ENCODE results near the gene WBP1. TPM values are rescaled to one million over a fixed set of nuclear protein-coding genes. Genes with fewer than 3 reads are reported as not detected.

WBP1 gene
- total RNA-seq, 4 donors from 2014 or later, result 40.0 to 56.4 (median 47.2) TPM

DNA sequence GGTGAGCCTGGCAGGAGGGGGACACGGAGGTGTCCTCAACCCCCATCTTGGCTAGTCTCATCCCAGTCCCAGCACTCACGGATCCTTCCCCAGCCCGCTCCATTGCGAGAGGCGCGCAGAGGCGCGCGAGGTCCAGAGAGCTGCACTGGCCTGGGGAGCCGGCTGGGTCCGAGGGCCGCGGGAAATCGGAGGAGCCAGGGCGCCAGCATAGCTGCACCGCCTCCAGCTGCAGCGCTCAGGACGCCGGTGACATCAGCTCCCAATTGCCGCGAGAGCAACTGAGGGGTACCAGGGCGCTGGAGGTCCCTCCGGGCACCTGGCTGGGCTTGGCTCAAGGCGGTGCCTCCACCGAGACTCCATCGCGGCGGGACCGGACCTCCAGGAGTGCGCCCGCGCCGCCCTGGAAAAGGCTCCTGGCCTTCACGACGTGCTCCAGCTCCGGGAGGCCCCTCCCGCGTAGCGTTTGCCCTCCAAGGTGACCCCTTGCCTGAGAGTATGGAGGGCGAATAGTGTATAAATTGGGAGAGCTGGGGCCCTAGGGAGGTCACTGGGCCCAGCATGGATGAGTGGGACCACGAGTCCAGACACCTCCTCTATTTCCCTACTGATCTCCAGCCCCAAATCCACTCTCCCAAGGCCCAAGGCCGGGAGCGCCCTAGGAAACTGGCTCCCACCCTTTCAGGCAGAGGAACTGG lies 22.0 kb upstream of the WBP1 start:
- H3K4me1 ChIP-seq, result peaks cover 20 to 51% (median 44%) of the 10 kb centered on the region in 4 donors
- no peaks in the 10 kb centered on the region for H3K9me3 ChIP-seq
- H3K27me3 ChIP-seq, result peaks cover 0 to 3% (median 1%) of the 10 kb centered on the region in 4 donors
- intact Hi-C loops (cut with DNase I), result no loop called here
- peak overlapping the region in 2 of 4 donors; percentile 44 to 46 for H3K27ac ChIP-seq (replicated peaks in 1 of 4)
- H3K36me3 ChIP-seq, result peaks cover 8 to 18% (median 15%) of the 10 kb centered on the region in 4 donors
- 77% methylated on average over 24 of the region's 43 CpGs for WGBS
- H3K4me3 ChIP-seq, result peak overlapping the region; percentile 10 to 19 (median 16)
- TF ChIP-seq EP300 (IDR thresholded peaks at IDR 0.05) (no peak), POLR2AphosphoS5 (IDR thresholded peaks at IDR 0.05) (no peak), POLR2A (IDR thresholded peaks at IDR 0.05; ENCODE audit: low read depth) (no peak)
- TF ChIP-seq, protein P1, sequence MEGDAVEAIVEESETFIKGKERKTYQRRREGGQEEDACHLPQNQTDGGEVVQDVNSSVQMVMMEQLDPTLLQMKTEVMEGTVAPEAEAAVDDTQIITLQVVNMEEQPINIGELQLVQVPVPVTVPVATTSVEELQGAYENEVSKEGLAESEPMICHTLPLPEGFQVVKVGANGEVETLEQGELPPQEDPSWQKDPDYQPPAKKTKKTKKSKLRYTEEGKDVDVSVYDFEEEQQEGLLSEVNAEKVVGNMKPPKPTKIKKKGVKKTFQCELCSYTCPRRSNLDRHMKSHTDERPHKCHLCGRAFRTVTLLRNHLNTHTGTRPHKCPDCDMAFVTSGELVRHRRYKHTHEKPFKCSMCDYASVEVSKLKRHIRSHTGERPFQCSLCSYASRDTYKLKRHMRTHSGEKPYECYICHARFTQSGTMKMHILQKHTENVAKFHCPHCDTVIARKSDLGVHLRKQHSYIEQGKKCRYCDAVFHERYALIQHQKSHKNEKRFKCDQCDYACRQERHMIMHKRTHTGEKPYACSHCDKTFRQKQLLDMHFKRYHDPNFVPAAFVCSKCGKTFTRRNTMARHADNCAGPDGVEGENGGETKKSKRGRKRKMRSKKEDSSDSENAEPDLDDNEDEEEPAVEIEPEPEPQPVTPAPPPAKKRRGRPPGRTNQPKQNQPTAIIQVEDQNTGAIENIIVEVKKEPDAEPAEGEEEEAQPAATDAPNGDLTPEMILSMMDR (IDR thresholded peaks at IDR 0.05), result no peak
- DNase-seq (ENCODE audit: extremely low spot score), result no peak

DNA sequence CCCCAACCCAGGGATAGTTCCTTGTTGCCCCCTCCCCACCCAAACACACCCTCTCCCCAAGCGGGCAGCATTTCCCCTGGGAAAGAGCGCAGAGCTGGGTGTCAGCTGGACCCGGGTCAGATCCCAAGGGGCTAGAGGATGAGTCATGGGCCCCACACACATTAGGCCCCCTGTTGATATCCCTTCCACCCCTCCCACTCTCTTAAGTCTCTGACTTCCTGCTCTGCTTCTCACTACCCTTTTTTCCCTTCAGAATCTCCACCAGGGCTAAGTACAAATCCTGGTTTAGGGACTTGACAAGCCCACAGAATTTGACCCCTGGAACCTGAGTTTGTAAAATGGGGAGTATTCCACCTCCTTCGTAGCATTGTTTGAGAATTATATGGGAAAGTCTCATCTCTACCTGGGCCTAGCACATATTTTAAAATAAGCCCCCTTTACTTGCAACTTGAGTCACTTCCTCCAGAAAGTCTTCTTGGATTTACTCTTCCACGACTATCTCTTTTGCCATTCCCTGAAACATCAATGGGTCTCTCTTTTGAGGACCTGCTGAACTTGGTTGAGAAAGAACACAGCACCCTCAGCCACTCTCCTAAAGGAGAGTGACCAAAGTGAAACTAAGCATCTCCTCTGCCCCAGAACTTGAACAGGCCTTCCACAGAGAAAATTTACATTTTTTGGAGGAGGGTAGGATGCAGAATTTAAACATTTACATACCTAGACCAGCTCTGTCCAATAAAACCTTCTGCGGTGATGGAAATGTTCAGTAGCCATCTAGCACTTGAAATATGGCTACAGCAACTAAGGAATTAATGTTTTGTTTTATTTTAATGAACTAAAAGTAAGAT lies 21.2 kb upstream of the WBP1 start:
- TF ChIP-seq POLR2A (IDR thresholded peaks at IDR 0.05; ENCODE audit: low read depth) (no peak), EP300 (IDR thresholded peaks at IDR 0.05) (no peak), POLR2AphosphoS5 (IDR thresholded peaks at IDR 0.05) (no peak)
- TF ChIP-seq, protein P1 (IDR thresholded peaks at IDR 0.05), result no peak
- Histone ChIP-seq H3K27ac (replicated peaks in 1 of 4) (peak overlapping the region in 2 of 4 donors; percentile 44 to 46), H3K4me1 (peaks cover 26 to 60% (median 52%) of the 10 kb centered on the region in 4 donors), H3K4me3 (peak overlapping the region in 3 of 4 donors; percentile 10 to 18 (median 15)), H3K27me3 (peaks cover 0 to 11% (median 5%) of the 10 kb centered on the region in 4 donors), H3K9me3 (no peaks in the 10 kb centered on the region), H3K36me3 (peaks cover under 1 to 10% (median 7%) of the 10 kb centered on the region in 4 donors)
- intact Hi-C loops (cut with DNase I), result no loop called here
- no peak for DNase-seq (ENCODE audit: extremely low spot score)
- 64% methylated on average over 6 of the region's 6 CpGs for WGBS

DNA sequence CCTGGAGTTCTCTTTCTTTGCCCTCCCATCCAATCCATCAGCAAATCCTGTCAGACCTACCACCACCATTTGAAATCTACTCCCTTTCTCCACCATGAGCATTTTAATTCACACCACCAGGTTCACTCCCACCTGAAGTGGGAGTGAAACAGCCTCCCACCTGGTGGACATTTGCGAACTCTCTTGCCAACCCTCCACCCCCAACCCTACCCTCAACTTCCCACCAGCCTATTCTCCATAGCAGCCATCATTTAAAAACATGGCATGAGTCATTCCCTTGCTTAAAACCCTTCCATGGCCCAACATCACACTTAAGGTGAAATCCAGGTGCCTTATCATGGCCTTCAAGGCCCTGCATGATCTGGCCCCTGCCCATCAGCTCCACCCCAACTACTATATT lies 20.0 kb upstream of the WBP1 start:
- TF ChIP-seq POLR2A (IDR thresholded peaks at IDR 0.05; ENCODE audit: low read depth) (no peak), POLR2AphosphoS5 (IDR thresholded peaks at IDR 0.05) (no peak)

DNA sequence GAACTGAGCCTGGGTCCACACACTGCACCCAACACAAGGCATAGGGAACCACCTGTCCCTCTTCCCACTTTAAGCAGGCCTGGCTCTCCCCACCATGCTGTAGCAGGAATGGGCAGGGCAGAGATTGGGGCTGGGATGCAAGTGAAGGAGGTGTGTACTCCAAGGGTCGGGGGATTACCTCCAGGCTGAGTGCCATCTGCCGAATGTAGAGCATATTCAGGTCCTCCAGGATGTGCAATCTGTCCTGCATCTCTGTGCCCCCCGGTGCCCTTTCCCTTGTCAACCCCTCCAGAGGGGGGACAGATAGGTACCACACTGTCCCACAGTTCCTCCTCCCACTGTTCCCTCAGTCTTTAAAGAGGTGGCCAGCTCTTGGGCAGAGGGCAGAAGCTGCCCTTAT lies 18.9 kb upstream of the WBP1 start:
- DNase-seq (ENCODE audit: extremely low spot score), result no peak
- WGBS, result 60% methylated on average over 1 of the region's 3 CpGs
- H3K9me3 ChIP-seq, result no peaks in the 10 kb centered on the region
- intact Hi-C loops (cut with DNase I), result no loop called here
- peaks cover 30 to 62% (median 55%) of the 10 kb centered on the region in 4 donors for H3K4me1 ChIP-seq
- peak overlapping the region; percentile 80 to 86 (median 82) for H3K27ac ChIP-seq (replicated peaks in 1 of 4)
- peak overlapping the region; percentile 59 to 66 (median 63) for H3K4me3 ChIP-seq
- TF ChIP-seq POLR2A (IDR thresholded peaks at IDR 0.05; ENCODE audit: low read depth) (no peak), POLR2AphosphoS5 (IDR thresholded peaks at IDR 0.05) (no peak), EP300 (IDR thresholded peaks at IDR 0.05) (no peak)
- TF ChIP-seq, protein P1 (IDR thresholded peaks at IDR 0.05), result no peak
- peaks cover 0 to 5% (median 0%) of the 10 kb centered on the region in 4 donors for H3K36me3 ChIP-seq
- H3K27me3 ChIP-seq, result peaks cover 0 to 27% (median 7%) of the 10 kb centered on the region in 4 donors

More for the DNA sequence above, 20.0 kb upstream of the WBP1 start:
- Histone ChIP-seq H3K27me3 (peaks cover 0 to 19% (median 7%) of the 10 kb centered on the region in 4 donors), H3K36me3 (peaks cover 0 to 5% (median 0%) of the 10 kb centered on the region in 4 donors), H3K4me1 (peaks cover 30 to 62% (median 55%) of the 10 kb centered on the region in 4 donors), H3K9me3 (no peaks in the 10 kb centered on the region), H3K27ac (replicated peaks in 1 of 4) (peak overlapping the region in 2 of 4 donors; percentile 80 to 86), H3K4me3 (peak overlapping the region in 1 of 4 donors; percentile 12)
- 100% methylated on average over 1 of the region's 1 CpG for WGBS
- intact Hi-C loops (cut with DNase I), result no loop called here
- no peak for DNase-seq (ENCODE audit: extremely low spot score)

Data from esophagus muscularis mucosa (tissue), 4 donors.